A673 (cell line): ENCODE results near the gene ZNF384. TPM values are rescaled to one million over a fixed set of nuclear protein-coding genes. Genes with fewer than 3 reads are reported as not detected.

Experiments
- BruUV-seq: library from RNA; stranded (reverse); fragments of 400-500 nt; replicated peaks from 2 replicates; lab custom pipeline; 2021; lab: Mats Ljungman, UMichigan
- CTCF ChIA-PET: fragments of 300-600 bp; sonication (Branson Sonifier 250); formaldehyde crosslinking; loops from one replicate; lab custom pipeline; 2022; ENCODE audit warnings: antibody characterized with exemption; lab: Charles Lee
- POLR2A ChIA-PET: fragments of 300-600 bp; sonication (Branson Sonifier 250); formaldehyde crosslinking; loops from one replicate; lab custom pipeline; 2022; ENCODE audit warnings: antibody characterized with exemption; ENCODE audit not compliant: low non-redundant PET; lab: Charles Lee
- DNase-seq: peaks from one replicate; pipeline ENCODE4 v3.0.0-alpha.2; 2015; ENCODE audit warnings: low spot score
- H3K27ac ChIP-seq: fragments of 200-600 bp; sonication (generic); 2 replicates; pipeline ENCODE4 v1.5.1; 2016; ENCODE audit warnings: mixed run types, low read depth, mild to moderate bottlenecking, mixed read lengths, antibody characterized with exemption, low read length; ENCODE audit not compliant: poor library complexity, severe bottlenecking
- H3K27me3 ChIP-seq: fragments of 200-600 bp; sonication (generic); replicated peaks from 2 replicates; pipeline ENCODE4 v1.6.1; 2017; ENCODE audit warnings: mixed run types, low read depth, mild to moderate bottlenecking, mixed read lengths, antibody characterized with exemption, low read length; ENCODE audit not compliant: insufficient read depth, poor library complexity
- H3K36me3 ChIP-seq: fragments of 200-600 bp; sonication (generic); 2 replicates; pipeline ENCODE4 v1.6.1; 2016; ENCODE audit warnings: mixed run types, mild to moderate bottlenecking, mixed read lengths, antibody characterized with exemption, low read length; ENCODE audit not compliant: insufficient read depth, poor library complexity, severe bottlenecking
- H3K4me1 ChIP-seq: fragments of 200-600 bp; sonication (generic); 2 replicates; pipeline ENCODE4 v1.6.1; 2017; ENCODE audit warnings: mixed run types, mild to moderate bottlenecking, mixed read lengths, antibody characterized with exemption, low read length; ENCODE audit not compliant: insufficient read depth, poor library complexity, severe bottlenecking
- H3K4me3 ChIP-seq: fragments of 200-600 bp; sonication (generic); 2 replicates; pipeline ENCODE4 v1.5.1; 2016; ENCODE audit warnings: low read depth, mixed run types, mild to moderate bottlenecking, mixed read lengths, low read length; ENCODE audit not compliant: poor library complexity, severe bottlenecking
- H3K9me3 ChIP-seq: fragments of 200-600 bp; sonication (generic); 2 replicates; pipeline ENCODE4 v1.6.1; 2016; ENCODE audit warnings: mixed run types, low read depth, mild to moderate bottlenecking, mixed read lengths, antibody characterized with exemption, low read length; ENCODE audit not compliant: poor library complexity, severe bottlenecking
- EZH2 ChIP-seq: fragments of 200-600 bp; sonication (generic); IDR thresholded peaks from 2 replicates; pipeline ENCODE4 v1.6.1; 2017; ENCODE audit warnings: borderline replicate concordance, low read depth, mild to moderate bottlenecking, mixed read lengths, antibody characterized with exemption, low read length; ENCODE audit not compliant: poor library complexity, severe bottlenecking
- intact Hi-C: fragments of 100-400 bp; cut with micrococcal nuclease; formaldehyde crosslinking; loops from one replicate; pipeline ENCODE4 v1.10.0; 2022; ENCODE audit not compliant: unreplicated experiment
- total RNA-seq: library from RNA; stranded (reverse); gene quantifications from 2 replicates; pipeline ENCODE4 v1.2.3, GENCODE V29; 2021
- TF ChIP-seq, protein P1 (sequence below): fragments of 300-800, 200-600 bp; sonication (generic); conservative IDR thresholded peaks from 2 replicates; pipeline ENCODE4 v1.5.1; 2017; ENCODE audit warnings: low read depth, mild to moderate bottlenecking, antibody characterized with exemption, low read length, moderate library complexity, mixed read lengths

The ZNF384 gene
- total RNA-seq, 1 experiment from 2014 or later = 92.5 TPM

GRCh38 chr12:6735448-6736191 is 46.4 kb upstream of the ZNF384 start:
- no TSS peak for BruUV-seq
- Histone ChIP-seq H3K4me3 (no peak overlapping the region), H3K36me3 (peaks cover 10% of the 10 kb centered on the region), H3K9me3 (no peaks in the 10 kb centered on the region), H3K27ac (peak overlapping the region; percentile 26), H3K4me1 (peaks cover 7% of the 10 kb centered on the region), H3K27me3 (no peaks in the 10 kb centered on the region)
- POLR2A ChIA-PET = no interaction called here
- intact Hi-C loops = loop anchor here (5.0 kb wide), 1 partner anchor 42 kb away; no protein-coding TSS in a partner anchor
- no peak for TF ChIP-seq EZH2
- TF ChIP-seq, protein P1, sequence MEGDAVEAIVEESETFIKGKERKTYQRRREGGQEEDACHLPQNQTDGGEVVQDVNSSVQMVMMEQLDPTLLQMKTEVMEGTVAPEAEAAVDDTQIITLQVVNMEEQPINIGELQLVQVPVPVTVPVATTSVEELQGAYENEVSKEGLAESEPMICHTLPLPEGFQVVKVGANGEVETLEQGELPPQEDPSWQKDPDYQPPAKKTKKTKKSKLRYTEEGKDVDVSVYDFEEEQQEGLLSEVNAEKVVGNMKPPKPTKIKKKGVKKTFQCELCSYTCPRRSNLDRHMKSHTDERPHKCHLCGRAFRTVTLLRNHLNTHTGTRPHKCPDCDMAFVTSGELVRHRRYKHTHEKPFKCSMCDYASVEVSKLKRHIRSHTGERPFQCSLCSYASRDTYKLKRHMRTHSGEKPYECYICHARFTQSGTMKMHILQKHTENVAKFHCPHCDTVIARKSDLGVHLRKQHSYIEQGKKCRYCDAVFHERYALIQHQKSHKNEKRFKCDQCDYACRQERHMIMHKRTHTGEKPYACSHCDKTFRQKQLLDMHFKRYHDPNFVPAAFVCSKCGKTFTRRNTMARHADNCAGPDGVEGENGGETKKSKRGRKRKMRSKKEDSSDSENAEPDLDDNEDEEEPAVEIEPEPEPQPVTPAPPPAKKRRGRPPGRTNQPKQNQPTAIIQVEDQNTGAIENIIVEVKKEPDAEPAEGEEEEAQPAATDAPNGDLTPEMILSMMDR = peak; percentile 82
- CTCF ChIA-PET = no interaction called here
- DNase-seq = peak; percentile 63

GRCh38 chr12:6734506-6735387 is 45.6 kb upstream of the ZNF384 start:
- intact Hi-C loops = loop anchor here (5.0 kb wide), 1 partner anchor 43 kb away; no protein-coding TSS in a partner anchor
- no peaks in the 10 kb centered on the region for H3K27me3 ChIP-seq
- peaks cover 18% of the 10 kb centered on the region for H3K36me3 ChIP-seq
- no peaks in the 10 kb centered on the region for H3K9me3 ChIP-seq
- TF ChIP-seq, protein P1 = no peak
- no peak for TF ChIP-seq EZH2
- H3K4me1 ChIP-seq = peaks cover 7% of the 10 kb centered on the region
- H3K4me3 ChIP-seq = no peak overlapping the region
- ChIA-PET POLR2A (no interaction called here), CTCF (no interaction called here)
- DNase-seq = no peak
- no peak overlapping the region for H3K27ac ChIP-seq
- BruUV-seq = no TSS peak

- intact Hi-C loops = no loop called here
- CTCF ChIA-PET = no interaction called here
- TF ChIP-seq EZH2 = no peak
- TF ChIP-seq, protein P1 = no peak
- Histone ChIP-seq H3K9me3 (no peaks in the 10 kb centered on the region), H3K27me3 (no peaks in the 10 kb centered on the region), H3K4me3 (no peak overlapping the region), H3K4me1 (no peaks in the 10 kb centered on the region), H3K36me3 (peaks cover 32% of the 10 kb centered on the region), H3K27ac (no peak overlapping the region)
- POLR2A ChIA-PET = interaction anchor here (0.7 kb wide), 1 partner anchor 36 kb away, joined by 3 read pairs; no protein-coding TSS in a partner anchor
- no peak for DNase-seq
- BruUV-seq = no TSS peak
These were observed 41.0 kb upstream of the ZNF384 start for GRCh38 chr12:6730169-6730568.
